HFFc6 (cell line): ENCODE results near the gene MIF4GD. TPM values are rescaled to one million over a fixed set of nuclear protein-coding genes. Genes with fewer than 3 reads are reported as not detected.

Experiments used
- DNase-seq: peaks from one replicate; pipeline ENCODE4 v3.0.0-alpha.2; 2018
- H3K27ac Mint-ChIP-seq: 2 replicates; pipeline ENCODE4 v1.8.0; 2020; ENCODE audit warnings: mild to moderate bottlenecking, mixed read lengths
- H3K27me3 Mint-ChIP-seq: 2 replicates; pipeline ENCODE4 v1.8.0; 2021; ENCODE audit warnings: mild to moderate bottlenecking, moderate library complexity, mixed read lengths; ENCODE audit not compliant: insufficient read depth
- H3K36me3 Mint-ChIP-seq: 2 replicates; pipeline ENCODE4 v1.8.0; 2021; ENCODE audit warnings: low read depth, mixed read lengths
- H3K4me1 Mint-ChIP-seq: 2 replicates; pipeline ENCODE4 v1.8.0; 2020; ENCODE audit warnings: low read depth, mixed read lengths
- H3K4me3 Mint-ChIP-seq: 2 replicates; pipeline ENCODE4 v1.8.0; 2020; ENCODE audit warnings: mild to moderate bottlenecking, moderate library complexity, mixed read lengths
- H3K9me3 Mint-ChIP-seq: 2 replicates; pipeline ENCODE4 v1.8.0; 2020; ENCODE audit warnings: mild to moderate bottlenecking, mixed read lengths
- CTCF ChIP-seq: fragments of 200-600 bp; sonication (generic); IDR thresholded peaks from 2 replicates; pipeline ENCODE4 v1.5.0; 2021; ENCODE audit warnings: antibody characterized with exemption, mild to moderate bottlenecking
- total RNA-seq, 6 experiments: library from RNA; stranded (reverse); fragmentation: NEBNext Ultra II Directional; extraction: Animal tissue kit (Norgen Biotek cat#: 25700); gene quantifications; 2 replicates in 1 of 6; 3 replicates in 5 of 6; pipeline ENCODE4 v1.2.3, GENCODE V29; 2021

MIF4GD gene
- total RNA-seq, 6 experiments from 2014 or later, result 8.8 to 10.8 (median 10.0) TPM

GRCh38 chr17:75218131-75218530, 52.9 kb downstream of the MIF4GD start:
- no peak for DNase-seq
- Mint-ChIP-seq H3K27ac (no peak overlapping the region), H3K27me3 (no peaks in the 10 kb centered on the region; the same call in 1 of the 2 replicates), H3K36me3 (peaks cover 29% of the 10 kb centered on the region), H3K4me1 (no peaks in the 10 kb centered on the region), H3K4me3 (no peak overlapping the region), H3K9me3 (no peaks in the 10 kb centered on the region)
- no peak for TF ChIP-seq CTCF

Other genes with a start within 250 kb of the MIF4GD start
- gene ATP5PD, start 224.3 kb downstream of the MIF4GD start, total RNA-seq, result 100 to 1,000 TPM; 362 to 410 (median 386) TPM
- 10 to 100 TPM; 20.3 to 24.0 (median 21.3) TPM for gene KCTD2, start 224.0 kb downstream of the MIF4GD start, total RNA-seq
- 10 to 100 TPM; 13.9 to 25.0 (median 21.1) TPM for gene SLC16A5, start 183.3 kb downstream of the MIF4GD start, total RNA-seq
- 10 to 100 TPM in 2 of 6 experiments, 1 to 10 TPM in 4; 9.1 to 11.7 (median 9.6) TPM for gene ARMC7, start 161.3 kb downstream of the MIF4GD start, total RNA-seq
- gene NT5C, start 139.5 kb downstream of the MIF4GD start, total RNA-seq, result 10 to 100 TPM; 30.4 to 41.7 (median 36.3) TPM
- gene JPT1, start 116.7 kb downstream of the MIF4GD start, total RNA-seq, result 100 to 1,000 TPM; 236 to 276 (median 265) TPM
- gene SUMO2, start 88.3 kb downstream of the MIF4GD start, total RNA-seq, result 100 to 1,000 TPM; 398 to 555 (median 512) TPM
- gene NUP85, start 65.6 kb downstream of the MIF4GD start, total RNA-seq, result 10 to 100 TPM; 38.0 to 47.8 (median 43.1) TPM
- gene GGA3, start 9.6 kb downstream of the MIF4GD start, total RNA-seq, result 10 to 100 TPM; 23.2 to 26.5 (median 24.2) TPM
- gene MRPS7, start 9.4 kb downstream of the MIF4GD start, total RNA-seq, result 10 to 100 TPM; 58.2 to 64.7 (median 60.2) TPM
- 10 to 100 TPM in 1 of 6 experiments, 1 to 10 TPM in 5; 5.7 to 14.6 (median 7.1) TPM for gene SLC25A19, start 18.2 kb upstream of the MIF4GD start, total RNA-seq
- gene GRB2, start 134.4 kb upstream of the MIF4GD start, total RNA-seq, result 100 to 1,000 TPM; 104 to 138 (median 116) TPM
- 10 to 100 TPM; 31.7 to 43.9 (median 41.2) TPM for gene TMEM94, start 185.4 kb upstream of the MIF4GD start, total RNA-seq
- gene CASKIN2, start 244.3 kb upstream of the MIF4GD start, total RNA-seq, result 10 to 100 TPM; 17.5 to 25.3 (median 21.5) TPM
- gene TSEN54, start 245.3 kb upstream of the MIF4GD start, total RNA-seq, result 10 to 100 TPM in 2 of 6 experiments, 1 to 10 TPM in 4; 8.7 to 11.1 (median 9.4) TPM